ENCODE results near the gene FAM184B.

DNA sequence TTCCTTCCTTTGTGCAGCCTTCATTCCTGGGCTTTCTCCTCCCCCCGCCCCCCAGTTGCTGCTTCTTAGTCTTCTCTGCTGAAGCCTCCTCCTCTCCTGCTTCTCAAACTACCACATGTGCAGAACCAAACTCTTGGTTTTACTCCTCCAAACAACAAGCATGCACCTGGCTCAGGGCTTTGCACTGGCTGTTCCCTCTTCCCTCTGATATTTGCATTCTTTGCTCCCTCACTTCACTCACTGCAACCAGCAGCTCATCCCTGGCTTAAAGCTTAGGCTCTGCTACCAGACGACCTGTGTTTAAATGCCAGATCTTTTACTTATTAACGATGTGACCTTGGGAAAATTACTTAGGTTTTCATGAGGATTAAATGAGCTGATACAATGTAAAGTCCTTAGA is 115.6 kb downstream of the FAM184B start:
- TF ChIP-seq CTCF (conservative IDR thresholded peaks at IDR 0.05; ENCODE audit: low read depth in 2 of 2): no peak
- no peak for TF ChIP-seq NANOG (IDR thresholded peaks at IDR 0.05; ENCODE audit: borderline replicate concordance)

Measured in GM23338 (cell line).